H1 (cell line): ENCODE results near the gene MIF.

ENCODE experiments used
- ATF3 ChIP-seq: IDR thresholded peaks from 2 replicates; pipeline ENCODE4 v1.6.1; 2011; ENCODE audit warnings: low read depth, mild to moderate bottlenecking, low read length; ENCODE audit not compliant: insufficient read depth
- CTCF ChIP-seq, 3 experiments: IDR thresholded peaks; 1 replicate in 2 of 3; 2 replicates in 1 of 3; pipeline versions ENCODE4 v1.5.1 to v1.6.1; 2011; ENCODE audit warnings: low read length in 3 of 3, mild to moderate bottlenecking in 3 of 3, inconsistent platforms in 2 of 3, low read depth in 1 of 3, moderate library complexity in 1 of 3; ENCODE audit not compliant: insufficient read depth in 1 of 3; ENCODE audit errors: control extremely low read depth in 1 of 3
- EP300 ChIP-seq, 2 experiments: IDR thresholded peaks; 1 replicate in 1 of 2; 2 replicates in 1 of 2; pipeline ENCODE4 v1.6.1; 2011 to 2012; ENCODE audit warnings: low read depth in 2 of 2, low read length in 2 of 2, mild to moderate bottlenecking in 2 of 2, borderline replicate concordance in 1 of 2, inconsistent platforms in 1 of 2, moderate library complexity in 1 of 2
- POLR2A ChIP-seq, 2 experiments: IDR thresholded peaks; 1 replicate in 1 of 2; 2 replicates in 1 of 2; pipeline ENCODE4 v1.6.1; 2011; ENCODE audit warnings: low read depth in 2 of 2, low read length in 2 of 2, mild to moderate bottlenecking in 2 of 2; ENCODE audit errors: control extremely low read depth in 1 of 2
- TAF1 ChIP-seq: IDR thresholded peaks from 2 replicates; pipeline ENCODE4 v1.6.1; 2011; ENCODE audit warnings: mild to moderate bottlenecking, low read depth, low read length

DNA sequence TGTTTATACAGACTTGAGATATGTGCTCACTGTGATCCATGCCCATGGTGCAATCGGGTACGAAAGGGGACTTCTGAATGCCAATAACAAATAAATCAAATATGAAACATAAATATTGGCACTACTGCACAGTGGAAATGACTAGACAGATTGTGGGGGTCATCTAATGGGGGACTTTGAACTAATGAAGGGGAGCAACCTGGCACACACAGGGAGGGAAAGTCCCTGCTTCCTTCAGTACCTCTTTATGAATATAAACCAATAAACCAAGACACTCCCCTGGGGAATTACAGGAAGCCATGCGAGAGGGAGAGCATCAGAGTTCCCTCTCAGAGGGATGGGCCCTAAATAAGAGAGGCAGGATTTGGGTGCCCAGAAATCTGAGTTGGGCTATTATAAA lies 21.1 kb downstream of the MIF start:
- TF ChIP-seq CTCF (IDR thresholded peaks at IDR 0.05; ENCODE audit: control extremely low read depth in 1 of 3, insufficient read depth in 1 of 3, low read depth in 1 of 3, low read length in 3 of 3) (no peak), TAF1 (no peak), ATF3 (no peak), POLR2A (IDR thresholded peaks at IDR 0.05; ENCODE audit: control extremely low read depth in 1 of 2, low read depth in 2 of 2, low read length in 2 of 2) (no peak), EP300 (IDR thresholded peaks at IDR 0.05; ENCODE audit: borderline replicate concordance in 1 of 2, low read depth in 2 of 2, low read length in 2 of 2) (no peak)
